OCI-LY3 (cell line): ENCODE results near the gene KDM5C.

Source experiments
- H2AFZ ChIP-seq: fragments of 200-600, 300-600 bp; shearing (Covaris generic); 2 replicates; pipeline ENCODE4 v1.6.0; 2014; ENCODE audit warnings: antibody characterized with exemption, low read depth, low read length
- H3K27ac ChIP-seq: fragments of 200-600, 300-600 bp; sonication (generic); 2 replicates; pipeline ENCODE4 v1.5.1; 2014; ENCODE audit warnings: mild to moderate bottlenecking, low read length, moderate library complexity, mixed read lengths
- H3K27me3 ChIP-seq: fragments of 200-600, 300-600 bp; sonication (generic); 2 replicates; pipeline ENCODE4 v1.6.1; 2014; ENCODE audit warnings: low read depth, low read length, mixed read lengths
- H3K36me3 ChIP-seq: fragments of 200-600, 300-600 bp; sonication (generic); replicated peaks from 2 replicates; pipeline ENCODE3; 2014; ENCODE audit warnings: low read depth, low read length, mixed read lengths
- H3K4me1 ChIP-seq: fragments of 300-600, 200-600 bp; sonication (generic); 2 replicates; pipeline ENCODE4 v1.6.1; 2014; ENCODE audit warnings: low read length, mixed read lengths
- H3K4me2 ChIP-seq: fragments of 200-600, 300-600 bp; sonication (generic); 2 replicates; pipeline ENCODE4 v1.6.1; 2014; ENCODE audit warnings: low read length, mixed read lengths
- H3K4me3 ChIP-seq: fragments of 300-600, 200-600 bp; sonication (generic); 2 replicates; pipeline ENCODE4 v1.5.1; 2014; ENCODE audit warnings: antibody characterized with exemption, mild to moderate bottlenecking, low read length, moderate library complexity
- H3K79me2 ChIP-seq: fragments of 300-600, 200-600 bp; shearing (Covaris generic); 2 replicates; pipeline ENCODE4 v1.6.1; 2014; ENCODE audit warnings: mild to moderate bottlenecking, low read length, mixed read lengths
- H3K9ac ChIP-seq: fragments of 300-600, 200-600 bp; shearing (Covaris generic); 2 replicates; pipeline ENCODE4 v1.6.0; 2014; ENCODE audit warnings: mild to moderate bottlenecking, low read length, moderate library complexity
- H3K9me3 ChIP-seq: fragments of 200-600, 300-600 bp; shearing (Covaris generic); 2 replicates; pipeline ENCODE4 v1.6.1; 2014; ENCODE audit warnings: low read length, mixed read lengths; ENCODE audit not compliant: insufficient read depth
- H4K20me1 ChIP-seq: fragments of 200-600, 300-600 bp; sonication (generic); 2 replicates; pipeline ENCODE4 v1.6.1; 2016; ENCODE audit warnings: low read length, mixed read lengths; ENCODE audit not compliant: insufficient read depth
- CTCF ChIP-seq: fragments of 200-600, 300-600 bp; sonication (generic); IDR thresholded peaks from 2 replicates; pipeline ENCODE4 v1.5.1; 2014; ENCODE audit warnings: antibody characterized with exemption, low read length, low read depth
- EZH2phosphoT487 ChIP-seq: fragments of 200-600 bp; shearing (Covaris generic); IDR thresholded peaks from 2 replicates; pipeline ENCODE4 v1.6.1; 2018; ENCODE audit warnings: antibody characterized with exemption, mixed run types, low read depth

Gene KDM5C

GRCh38 chrX:53257166-53257565 is 32.2 kb upstream of the KDM5C start:
- Histone ChIP-seq H3K27ac (no peak overlapping the region), H3K79me2 (no peaks in the 10 kb centered on the region), H2AFZ (no peak overlapping the region), H3K9ac (no peak overlapping the region), H3K9me3 (no peaks in the 10 kb centered on the region), H3K27me3 (peaks cover 1% of the 10 kb centered on the region; the same call in 1 of the 2 replicates), H3K4me1 (no peaks in the 10 kb centered on the region), H3K4me3 (no peak overlapping the region), H3K4me2 (no peak overlapping the region), H3K36me3 (no peaks in the 10 kb centered on the region), H4K20me1 (no peaks in the 10 kb centered on the region)
- TF ChIP-seq CTCF (no peak), EZH2phosphoT487 (no peak)

GRCh38 chrX:53256446-53257041 is 31.5 kb upstream of the KDM5C start:
- no peak overlapping the region for H3K4me2 ChIP-seq
- H3K79me2 ChIP-seq = no peaks in the 10 kb centered on the region
- H4K20me1 ChIP-seq = no peaks in the 10 kb centered on the region
- no peak overlapping the region for H3K4me3 ChIP-seq
- H3K9ac ChIP-seq = no peak overlapping the region
- H3K36me3 ChIP-seq = no peaks in the 10 kb centered on the region
- no peak overlapping the region for H3K27ac ChIP-seq
- H2AFZ ChIP-seq = no peak overlapping the region
- H3K9me3 ChIP-seq = no peaks in the 10 kb centered on the region
- no peaks in the 10 kb centered on the region for H3K4me1 ChIP-seq
- TF ChIP-seq EZH2phosphoT487 (no peak), CTCF (no peak)
- no peaks in the 10 kb centered on the region for H3K27me3 ChIP-seq

- H3K4me1 ChIP-seq = no peaks in the 10 kb centered on the region
- H3K79me2 ChIP-seq = no peaks in the 10 kb centered on the region
- no peak overlapping the region for H3K4me2 ChIP-seq
- no peaks in the 10 kb centered on the region for H3K36me3 ChIP-seq
- H3K4me3 ChIP-seq = no peak overlapping the region
- H3K27me3 ChIP-seq = no peaks in the 10 kb centered on the region
- no peak overlapping the region for H2AFZ ChIP-seq
- no peak overlapping the region for H3K9ac ChIP-seq
- no peaks in the 10 kb centered on the region for H3K9me3 ChIP-seq
- TF ChIP-seq EZH2phosphoT487 (no peak), CTCF (no peak)
- H4K20me1 ChIP-seq = no peaks in the 10 kb centered on the region
- H3K27ac ChIP-seq = no peak overlapping the region
Measured at GRCh38 chrX:53255738-53256191, 30.8 kb upstream of the KDM5C start.

GRCh38 chrX:53254570-53255461 is 29.8 kb upstream of the KDM5C start:
- no peaks in the 10 kb centered on the region for H3K36me3 ChIP-seq
- H3K27me3 ChIP-seq = no peaks in the 10 kb centered on the region
- H3K4me1 ChIP-seq = no peaks in the 10 kb centered on the region
- H3K79me2 ChIP-seq = no peaks in the 10 kb centered on the region
- no peak overlapping the region for H3K27ac ChIP-seq
- H2AFZ ChIP-seq = no peak overlapping the region
- H4K20me1 ChIP-seq = no peaks in the 10 kb centered on the region
- H3K9me3 ChIP-seq = no peaks in the 10 kb centered on the region
- H3K4me2 ChIP-seq = no peak overlapping the region
- H3K4me3 ChIP-seq = no peak overlapping the region
- no peak overlapping the region for H3K9ac ChIP-seq
- TF ChIP-seq EZH2phosphoT487 = no peak
- TF ChIP-seq CTCF = no peak
